Measurements from ENCODE around the gene TIMP3. TPM values are rescaled to one million over a fixed set of nuclear protein-coding genes. Genes with fewer than 3 reads are reported as not detected.

The TIMP3 gene
- total RNA-seq, 1 experiment from 2014 or later: 0.87 TPM

DNA sequence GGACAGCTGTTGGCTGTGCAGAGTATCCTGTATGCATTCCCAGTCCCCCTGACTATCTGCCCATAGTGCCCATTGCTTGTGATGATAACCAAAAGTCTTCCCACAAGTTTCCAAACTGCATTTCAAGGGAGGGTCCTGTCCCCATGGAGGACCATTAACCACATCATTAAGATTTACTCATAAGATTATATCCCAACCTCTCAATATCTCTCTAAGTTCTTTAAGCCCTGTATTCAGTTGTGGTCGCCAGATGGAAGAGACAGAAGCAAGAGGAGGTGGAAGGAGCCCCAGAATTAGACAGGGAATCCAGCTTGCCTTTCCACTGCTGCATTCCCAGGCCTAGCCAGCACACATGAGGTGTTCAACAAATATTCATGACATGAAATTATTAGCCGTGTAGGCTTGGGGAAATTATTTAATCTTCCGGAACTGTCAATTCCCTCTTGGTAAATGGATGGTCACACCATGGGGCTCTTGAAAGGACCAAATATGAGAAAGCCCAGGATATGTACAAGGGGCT lies 42.6 kb upstream of the TIMP3 start:
- Histone ChIP-seq H2BK20ac (ENCODE audit: low read depth, low read length, poor library complexity, severe bottlenecking) (no peak overlapping the region), H2BK120ac (ENCODE audit: low read depth, low read length, poor library complexity, severe bottlenecking) (no peak overlapping the region), H3K23ac (ENCODE audit: insufficient read length, low read depth, low read length) (no peak overlapping the region), H2BK12ac (ENCODE audit: insufficient read length, low read depth, low read length) (no peak overlapping the region), H3T11ph (ENCODE audit: low read length) (no peak overlapping the region), H3K27ac (ENCODE audit: insufficient read length, low read depth, low read length) (no peak overlapping the region), H3K79me2 (ENCODE audit: insufficient read depth, low read length) (no peaks in the 10 kb centered on the region), H4K5ac (ENCODE audit: insufficient read length, low read depth, low read length) (no peak overlapping the region), H3K27me3 (ENCODE audit: insufficient read depth, low read length) (no peaks in the 10 kb centered on the region), H3K4me2 (ENCODE audit: insufficient read depth, insufficient read length, low read length) (no peak overlapping the region), H2BK15ac (ENCODE audit: low read depth, low read length) (no peak overlapping the region), H4K8ac (replicated peaks; ENCODE audit: insufficient read length, low read depth, low read length) (no peak overlapping the region), H3K9me3 (ENCODE audit: control insufficient read depth, low read depth, low read length) (no peaks in the 10 kb centered on the region), H3K56ac (ENCODE audit: insufficient read length, low read depth, low read length) (no peak overlapping the region), H4K91ac (ENCODE audit: insufficient read length, low read depth, low read length) (no peak overlapping the region), H3K4ac (ENCODE audit: low read depth, low read length) (no peak overlapping the region), H3K79me1 (ENCODE audit: insufficient read depth, low read depth, low read length, poor library complexity, severe bottlenecking) (no peaks in the 10 kb centered on the region), H3K23me2 (ENCODE audit: insufficient read length, low read depth, low read length, poor library complexity, severe bottlenecking) (no peaks in the 10 kb centered on the region), H3K18ac (ENCODE audit: insufficient read length, low read depth, low read length) (no peak overlapping the region), H4K20me1 (ENCODE audit: control insufficient read depth, insufficient read depth, insufficient read length) (no peaks in the 10 kb centered on the region), H2AFZ (ENCODE audit: low read length) (no peak overlapping the region), H3K4me1 (ENCODE audit: insufficient read depth, low read length) (no peaks in the 10 kb centered on the region), H2BK5ac (ENCODE audit: insufficient read length, low read length) (no peak overlapping the region), H3K14ac (ENCODE audit: insufficient read depth, low read length) (no peak overlapping the region), H2AK5ac (ENCODE audit: insufficient read length, low read length) (no peak overlapping the region), H3K9ac (ENCODE audit: extremely low read depth, insufficient read length, low read length) (no peak overlapping the region)
- no peaks in the 10 kb centered on the region for H3K27me3 Mint-ChIP-seq (ENCODE audit: low read depth)
- WGBS (ENCODE audit: extremely low coverage, insufficient read length, low lambda C conversion rate): no CpG with 5 or more reads among the region's 3 CpGs
- H3K36me3 Mint-ChIP-seq (ENCODE audit: insufficient read depth in 1 of 3, low read depth in 3 of 3): peaks cover 0 to 11% (median 3%) of the 10 kb centered on the region in 3 experiments; a peak in 3 of 7 replicates
- H3K27ac Mint-ChIP-seq: no peak overlapping the region
- H3K4me3 Mint-ChIP-seq: no peak overlapping the region
- DNase-seq: no peak
- no peak for TF ChIP-seq CTCF (conservative IDR thresholded peaks at IDR 0.05)
- H3K4me1 Mint-ChIP-seq: no peaks in the 10 kb centered on the region
- no peaks in the 10 kb centered on the region for H3K9me3 Mint-ChIP-seq
